Measurements from ENCODE around the gene IKZF1. TPM values are rescaled to one million over a fixed set of nuclear protein-coding genes. Genes with fewer than 3 reads are reported as not detected.

The IKZF1 gene
- total RNA-seq, 1 donor from 2014 or later, result 0.11 TPM

- no peak for TF ChIP-seq CTCF (IDR thresholded peaks at IDR 0.05)
- TF ChIP-seq EZH2 (IDR thresholded peaks at IDR 0.05), result no peak
- TF ChIP-seq EZH2phosphoT487 (IDR thresholded peaks at IDR 0.05), result no peak
- H3K9me3 ChIP-seq (ENCODE audit: low read depth), result no peaks in the 10 kb centered on the region
Measured at GRCh38 chr7:50349399-50349798, 44.9 kb downstream of the IKZF1 start.

GRCh38 chr7:50349963-50350944, 45.7 kb downstream of the IKZF1 start:
- H3K36me3 ChIP-seq, result no peaks in the 10 kb centered on the region
- H3K9me3 ChIP-seq (ENCODE audit: low read depth), result no peaks in the 10 kb centered on the region
- Mint-ChIP-seq H3K27ac (no peak overlapping the region), H3K9me3 (no peaks in the 10 kb centered on the region), H3K4me3 (no peak overlapping the region), H3K4me1 (peaks cover 4% of the 10 kb centered on the region), H3K27me3 (ENCODE audit: insufficient read depth, low read depth) (no peaks in the 10 kb centered on the region), H3K36me3 (no peaks in the 10 kb centered on the region)
- H3K4me1 ChIP-seq, result peaks cover 10% of the 10 kb centered on the region
- no peak overlapping the region for H3K27ac ChIP-seq
- no peak for DNase-seq (ENCODE audit: low spot score)
- no peak overlapping the region for H3K9ac ChIP-seq
- H3K79me2 ChIP-seq (ENCODE audit: low read depth), result no peaks in the 10 kb centered on the region
- no peak overlapping the region for H3K4me3 ChIP-seq
- H4K20me1 ChIP-seq (ENCODE audit: low read depth), result no peaks in the 10 kb centered on the region
- no peaks in the 10 kb centered on the region for H3F3A ChIP-seq (ENCODE audit: low read depth)
- no peak overlapping the region for H2AFZ ChIP-seq (replicated peaks)
- H3K27me3 ChIP-seq, result no peaks in the 10 kb centered on the region
- TF ChIP-seq CTCF (IDR thresholded peaks at IDR 0.05) (no peak), EZH2 (IDR thresholded peaks at IDR 0.05) (no peak), EZH2phosphoT487 (IDR thresholded peaks at IDR 0.05) (no peak)
- H3K4me2 ChIP-seq, result no peak overlapping the region

More at GRCh38 chr7:50349399-50349798, 44.9 kb downstream of the IKZF1 start:
- Histone ChIP-seq H3K4me3 (no peak overlapping the region), H3F3A (ENCODE audit: low read depth) (no peaks in the 10 kb centered on the region), H3K27ac (no peak overlapping the region), H4K20me1 (ENCODE audit: low read depth) (no peaks in the 10 kb centered on the region), H3K4me2 (no peak overlapping the region), H3K36me3 (no peaks in the 10 kb centered on the region), H3K27me3 (no peaks in the 10 kb centered on the region), H3K4me1 (peaks cover 10% of the 10 kb centered on the region), H2AFZ (replicated peaks) (no peak overlapping the region), H3K9ac (no peak overlapping the region), H3K79me2 (ENCODE audit: low read depth) (no peaks in the 10 kb centered on the region)
- H3K4me3 Mint-ChIP-seq, result no peak overlapping the region
- no peaks in the 10 kb centered on the region for H3K9me3 Mint-ChIP-seq
- H3K36me3 Mint-ChIP-seq, result no peaks in the 10 kb centered on the region
- H3K27me3 Mint-ChIP-seq (ENCODE audit: insufficient read depth, low read depth), result no peaks in the 10 kb centered on the region
- H3K27ac Mint-ChIP-seq, result no peak overlapping the region
- peaks cover 6% of the 10 kb centered on the region for H3K4me1 Mint-ChIP-seq
- DNase-seq (ENCODE audit: low spot score), result no peak

- Histone ChIP-seq H3K27me3 (no peaks in the 10 kb centered on the region), H3K4me1 (peaks cover 5% of the 10 kb centered on the region), H3K4me2 (no peak overlapping the region), H3K27ac (no peak overlapping the region), H2AFZ (replicated peaks) (no peak overlapping the region), H4K20me1 (ENCODE audit: low read depth) (no peaks in the 10 kb centered on the region), H3K79me2 (ENCODE audit: low read depth) (no peaks in the 10 kb centered on the region), H3K36me3 (no peaks in the 10 kb centered on the region), H3F3A (ENCODE audit: low read depth) (no peaks in the 10 kb centered on the region), H3K4me3 (no peak overlapping the region), H3K9ac (no peak overlapping the region), H3K9me3 (ENCODE audit: low read depth) (no peaks in the 10 kb centered on the region)
- TF ChIP-seq EZH2phosphoT487 (IDR thresholded peaks at IDR 0.05) (no peak), CTCF (IDR thresholded peaks at IDR 0.05) (no peak), EZH2 (IDR thresholded peaks at IDR 0.05) (no peak)
- Mint-ChIP-seq H3K27ac (no peak overlapping the region), H3K4me3 (no peak overlapping the region), H3K9me3 (peaks cover 2% of the 10 kb centered on the region), H3K36me3 (no peaks in the 10 kb centered on the region), H3K4me1 (peaks cover 8% of the 10 kb centered on the region), H3K27me3 (ENCODE audit: insufficient read depth, low read depth) (no peaks in the 10 kb centered on the region)
- no peak for DNase-seq (ENCODE audit: low spot score)
Measured at GRCh38 chr7:50351267-50351666, 46.8 kb downstream of the IKZF1 start.

Data from neural progenitor cell (in vitro differentiated cells).